GM06990 (cell line): Measurements from ENCODE around the gene ACADS.

Source experiments
- DNase-seq: peaks from one replicate; pipeline ENCODE4 v3.0.0-alpha.2; 2011; ENCODE audit not compliant: insufficient read length; ENCODE audit errors: extremely low read depth
- H3K27me3 ChIP-seq: replicated peaks from 2 replicates; pipeline ENCODE4 v1.6.0; 2011; ENCODE audit warnings: low read length; ENCODE audit not compliant: control insufficient read depth, insufficient read depth
- H3K36me3 ChIP-seq: 2 replicates; pipeline ENCODE4 v1.5.1; 2011; ENCODE audit warnings: low read length; ENCODE audit not compliant: control insufficient read depth, insufficient read depth
- H3K4me3 ChIP-seq: replicated peaks from 2 replicates; pipeline ENCODE4 v1.5.1; 2011; ENCODE audit warnings: low read depth, mild to moderate bottlenecking, control low read depth, low read length
- CTCF ChIP-seq: IDR thresholded peaks from 2 replicates; pipeline ENCODE4 v1.5.1; 2011; ENCODE audit warnings: low read length, control low read depth, mild to moderate bottlenecking, inconsistent platforms; ENCODE audit not compliant: insufficient read depth, poor library complexity, severe bottlenecking

Gene ACADS

GRCh38 chr12:120757226-120757742 is 31.7 kb downstream of the ACADS start:
- no peak for TF ChIP-seq CTCF
- no peak for DNase-seq
- Histone ChIP-seq H3K27me3 (no peaks in the 10 kb centered on the region), H3K4me3 (no peak overlapping the region), H3K36me3 (peaks cover 9% of the 10 kb centered on the region)

GRCh38 chr12:120757949-120758348 is 32.3 kb downstream of the ACADS start:
- no peaks in the 10 kb centered on the region for H3K27me3 ChIP-seq
- TF ChIP-seq CTCF, result no peak
- H3K36me3 ChIP-seq, result peaks cover 11% of the 10 kb centered on the region

GRCh38 chr12:120758798-120759590 is 33.4 kb downstream of the ACADS start:
- no peaks in the 10 kb centered on the region for H3K27me3 ChIP-seq
- no peak for DNase-seq
- H3K36me3 ChIP-seq, result peaks cover 14% of the 10 kb centered on the region
- no peak for TF ChIP-seq CTCF
- no peak overlapping the region for H3K4me3 ChIP-seq

More at GRCh38 chr12:120757949-120758348, 32.3 kb downstream of the ACADS start:
- no peak overlapping the region for H3K4me3 ChIP-seq
- no peak for DNase-seq

- Histone ChIP-seq H3K27me3 (no peaks in the 10 kb centered on the region), H3K4me3 (no peak overlapping the region), H3K36me3 (peaks cover 16% of the 10 kb centered on the region)
- no peak for DNase-seq
- no peak for TF ChIP-seq CTCF
These were observed 34.1 kb downstream of the ACADS start for GRCh38 chr12:120759591-120760348.

GRCh38 chr12:120760349-120761254 is 35.0 kb downstream of the ACADS start:
- DNase-seq, result no peak

More at GRCh38 chr12:120760349-120761254, 35.0 kb downstream of the ACADS start:
- peaks cover 17% of the 10 kb centered on the region for H3K36me3 ChIP-seq
- no peak overlapping the region for H3K4me3 ChIP-seq
- TF ChIP-seq CTCF, result no peak
- no peaks in the 10 kb centered on the region for H3K27me3 ChIP-seq
